Stimulated activated memory B cell treated with anti-CD40 and anti-IgM and Interleukin-4, amounts not matched to agents 10 μg/mL and 1 μg/mL and 100 μg/mL, for 72 hours (primary cell): Measurements from ENCODE around the gene COMMD1.
"Not testable (repeated sequence)": the region's sequence is repeated elsewhere in the genome, so short reads cannot be mapped to it uniquely, and the experiment has no call there.

Experiments
- ATAC-seq: fragments of 150-1000 bp; cut with Tn5 transposase; 2 replicates; pipeline ENCODE4 v1.10.0; 2021
- H3K27ac Mint-ChIP-seq: one replicate; pipeline ENCODE4 v1.8.0; 2022; ENCODE audit warnings: mild to moderate bottlenecking, mixed read lengths
- H3K27me3 Mint-ChIP-seq: one replicate; pipeline ENCODE4 v1.8.0; 2022; ENCODE audit warnings: mixed read lengths
- H3K36me3 Mint-ChIP-seq: one replicate; pipeline ENCODE4 v1.8.0; 2022; ENCODE audit warnings: mixed read lengths
- H3K4me1 Mint-ChIP-seq: one replicate; pipeline ENCODE4 v1.8.0; 2022; ENCODE audit warnings: mixed read lengths
- H3K4me3 Mint-ChIP-seq: one replicate; pipeline ENCODE4 v1.8.0; 2022; ENCODE audit warnings: mild to moderate bottlenecking, moderate library complexity, mixed read lengths
- H3K9me3 Mint-ChIP-seq: one replicate; pipeline ENCODE4 v1.8.0; 2022; ENCODE audit warnings: mixed read lengths

The COMMD1 gene

DNA sequence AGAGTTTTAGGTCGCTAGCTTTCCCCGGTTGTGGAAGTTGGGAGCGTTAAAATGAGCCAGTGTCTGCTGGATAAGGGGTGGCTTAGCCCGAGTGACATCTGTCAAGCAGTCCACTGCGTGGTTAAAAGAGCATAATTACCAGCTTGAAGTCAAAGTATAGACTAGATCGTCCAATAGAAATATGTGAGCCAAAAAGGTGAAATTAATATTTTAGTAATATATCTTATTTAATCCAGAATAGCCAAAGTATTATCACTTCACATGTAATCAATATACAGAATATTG lies 654 bp downstream of the COMMD1 start:
- H3K4me1 Mint-ChIP-seq, result peaks cover 27% of the 10 kb centered on the region
- H3K4me3 Mint-ChIP-seq, result peak overlapping the region; percentile 100
- peak; percentile 6 for ATAC-seq
- H3K27me3 Mint-ChIP-seq, result no peaks in the 10 kb centered on the region
- H3K27ac Mint-ChIP-seq, result peak overlapping the region; percentile 94
- H3K9me3 Mint-ChIP-seq, result no peaks in the 10 kb centered on the region
- no peaks in the 10 kb centered on the region for H3K36me3 Mint-ChIP-seq

DNA sequence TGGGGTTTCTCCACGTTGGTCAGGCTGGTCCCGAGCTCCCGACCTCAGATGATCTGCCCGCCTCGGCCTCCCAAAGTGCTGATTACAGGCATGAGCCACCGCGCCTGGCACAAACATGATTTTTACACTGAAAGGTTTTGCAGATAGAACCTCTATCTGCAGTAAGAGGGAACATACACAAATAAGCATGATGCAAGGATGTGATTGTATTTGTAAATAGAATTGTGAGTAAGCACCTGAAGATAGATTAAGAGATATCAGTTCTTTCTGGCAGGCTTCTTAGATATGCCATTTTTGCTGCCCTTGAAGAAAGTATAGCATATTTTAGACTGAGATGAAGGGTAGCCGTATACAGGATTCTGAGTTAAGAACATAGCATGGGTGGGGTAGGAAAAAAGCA lies 3.6 kb downstream of the COMMD1 start:
- Mint-ChIP-seq H3K36me3 (peaks cover 5% of the 10 kb centered on the region), H3K9me3 (no peaks in the 10 kb centered on the region), H3K4me3 (no peak overlapping the region), H3K27me3 (no peaks in the 10 kb centered on the region), H3K27ac (no peak overlapping the region), H3K4me1 (peaks cover 27% of the 10 kb centered on the region)
- no peak for ATAC-seq

DNA sequence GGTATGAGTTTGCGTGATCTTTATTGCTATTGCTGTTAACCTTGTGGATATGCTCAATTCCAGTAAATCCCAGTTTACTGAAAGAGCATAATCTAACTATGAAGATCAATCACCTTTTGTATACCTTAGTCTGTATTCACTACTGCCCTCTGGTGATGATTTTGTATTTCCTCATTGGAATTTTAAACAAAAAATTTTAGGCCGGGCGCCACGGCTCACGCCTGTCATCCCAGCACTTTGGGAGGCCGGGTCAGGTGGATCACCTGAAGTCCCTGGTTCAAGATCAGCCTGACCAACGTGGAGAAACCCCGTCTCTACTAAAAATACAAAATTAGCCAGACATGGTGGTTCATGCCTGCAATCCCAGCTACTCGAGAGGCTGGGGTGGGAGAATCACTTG lies 5.1 kb downstream of the COMMD1 start:
- Mint-ChIP-seq H3K9me3 (no peaks in the 10 kb centered on the region), H3K27ac (no peak overlapping the region), H3K36me3 (peaks cover 5% of the 10 kb centered on the region), H3K27me3 (no peaks in the 10 kb centered on the region), H3K4me1 (peaks cover 27% of the 10 kb centered on the region), H3K4me3 (no peak overlapping the region)
- ATAC-seq, result no peak

DNA sequence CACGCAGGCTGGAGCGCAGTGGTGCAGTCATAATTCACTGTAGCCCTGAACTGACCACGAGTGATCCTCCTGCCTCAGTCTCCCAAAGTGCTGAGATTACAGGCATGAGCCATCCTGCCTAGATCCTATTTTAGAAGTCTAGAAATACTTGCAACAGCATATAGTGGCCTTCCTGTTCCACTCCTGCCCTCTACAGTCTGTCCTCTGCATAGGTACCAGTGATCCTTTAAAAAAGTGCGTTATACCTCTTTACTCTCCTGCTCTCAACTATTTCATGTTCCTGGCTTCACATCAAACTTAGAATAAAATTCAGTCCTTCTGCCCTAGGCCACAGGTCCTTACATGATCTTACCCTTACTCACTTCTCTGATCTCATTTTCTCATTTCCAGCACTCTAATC lies 6.0 kb downstream of the COMMD1 start:
- peaks cover 27% of the 10 kb centered on the region for H3K4me1 Mint-ChIP-seq
- ATAC-seq, result no peak
- H3K27ac Mint-ChIP-seq, result no peak overlapping the region
- H3K36me3 Mint-ChIP-seq, result peaks cover 5% of the 10 kb centered on the region
- no peak overlapping the region for H3K4me3 Mint-ChIP-seq
- H3K9me3 Mint-ChIP-seq, result no peaks in the 10 kb centered on the region
- H3K27me3 Mint-ChIP-seq, result no peaks in the 10 kb centered on the region

DNA sequence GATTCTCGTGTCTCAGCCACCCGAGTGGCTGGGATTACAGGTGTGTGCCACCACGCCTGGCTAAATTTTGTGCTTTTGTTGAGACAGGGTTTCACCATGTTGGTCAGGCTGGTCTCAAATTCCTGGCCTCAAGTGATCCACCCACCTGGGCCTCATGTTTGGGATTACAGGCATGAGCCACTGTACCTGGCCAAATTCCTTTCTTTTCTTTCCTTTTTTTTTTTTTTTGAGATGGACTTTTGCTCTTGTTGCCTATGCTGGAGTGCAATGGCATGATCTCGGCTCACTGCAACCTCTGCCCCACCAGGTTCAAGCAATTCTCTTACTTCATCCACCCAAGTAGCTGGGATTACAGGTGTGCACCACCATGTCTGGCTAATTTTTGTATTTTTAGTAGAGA lies 9.3 kb downstream of the COMMD1 start:
- H3K4me1 Mint-ChIP-seq, H3K27ac Mint-ChIP-seq, H3K9me3 Mint-ChIP-seq, H3K27me3 Mint-ChIP-seq, H3K4me3 Mint-ChIP-seq, H3K36me3 Mint-ChIP-seq, ATAC-seq: not testable (repeated sequence)

DNA sequence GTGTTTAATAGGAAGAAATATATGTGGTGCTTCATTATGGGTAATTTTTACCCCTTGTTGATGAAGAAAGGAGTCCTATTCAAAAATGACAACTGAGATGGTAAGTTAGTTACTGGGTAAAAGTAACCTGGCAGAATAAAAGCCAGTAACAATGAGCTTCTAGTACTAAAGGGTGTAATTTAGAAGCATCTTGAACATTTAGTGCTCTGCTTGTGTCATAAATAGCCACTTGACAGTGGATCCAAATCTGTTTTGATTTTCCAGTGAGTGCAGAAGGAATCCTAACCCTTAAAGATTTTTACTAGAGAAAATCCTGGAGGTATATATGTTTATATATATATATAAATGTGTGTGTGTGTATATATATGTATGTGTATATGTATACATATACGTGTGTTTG lies 15.1 kb downstream of the COMMD1 start:
- H3K4me3 Mint-ChIP-seq, result no peak overlapping the region
- H3K9me3 Mint-ChIP-seq, result no peaks in the 10 kb centered on the region
- ATAC-seq, result no peak

DNA sequence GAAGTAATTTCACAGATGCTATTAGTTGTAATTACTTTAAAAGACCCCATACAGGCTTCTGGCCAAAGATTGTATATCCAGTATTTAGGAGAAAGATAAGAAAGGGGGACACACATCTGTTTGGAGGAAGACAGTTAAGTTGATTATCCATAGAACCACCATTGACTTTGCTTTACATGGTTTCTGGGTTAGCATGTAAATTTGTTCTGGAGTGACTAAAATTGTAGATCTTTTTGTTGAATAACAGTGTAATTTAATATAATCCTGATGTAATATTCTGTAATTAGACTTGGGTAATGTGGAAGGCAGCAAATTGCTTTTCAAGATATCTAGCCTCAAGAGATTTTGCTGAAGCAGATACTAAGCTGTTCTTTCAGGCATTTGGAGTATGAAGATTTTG lies 17.2 kb downstream of the COMMD1 start:
- no peak overlapping the region for H3K27ac Mint-ChIP-seq
- no peak for ATAC-seq
- H3K4me1 Mint-ChIP-seq, result no peaks in the 10 kb centered on the region
- peaks cover 31% of the 10 kb centered on the region for H3K36me3 Mint-ChIP-seq
- no peak overlapping the region for H3K4me3 Mint-ChIP-seq
- H3K9me3 Mint-ChIP-seq, result no peaks in the 10 kb centered on the region
- H3K27me3 Mint-ChIP-seq, result no peaks in the 10 kb centered on the region

More for the DNA sequence above, 15.1 kb downstream of the COMMD1 start:
- peaks cover 23% of the 10 kb centered on the region for H3K36me3 Mint-ChIP-seq
- no peak overlapping the region for H3K27ac Mint-ChIP-seq
- H3K4me1 Mint-ChIP-seq, result no peaks in the 10 kb centered on the region
- no peaks in the 10 kb centered on the region for H3K27me3 Mint-ChIP-seq

DNA sequence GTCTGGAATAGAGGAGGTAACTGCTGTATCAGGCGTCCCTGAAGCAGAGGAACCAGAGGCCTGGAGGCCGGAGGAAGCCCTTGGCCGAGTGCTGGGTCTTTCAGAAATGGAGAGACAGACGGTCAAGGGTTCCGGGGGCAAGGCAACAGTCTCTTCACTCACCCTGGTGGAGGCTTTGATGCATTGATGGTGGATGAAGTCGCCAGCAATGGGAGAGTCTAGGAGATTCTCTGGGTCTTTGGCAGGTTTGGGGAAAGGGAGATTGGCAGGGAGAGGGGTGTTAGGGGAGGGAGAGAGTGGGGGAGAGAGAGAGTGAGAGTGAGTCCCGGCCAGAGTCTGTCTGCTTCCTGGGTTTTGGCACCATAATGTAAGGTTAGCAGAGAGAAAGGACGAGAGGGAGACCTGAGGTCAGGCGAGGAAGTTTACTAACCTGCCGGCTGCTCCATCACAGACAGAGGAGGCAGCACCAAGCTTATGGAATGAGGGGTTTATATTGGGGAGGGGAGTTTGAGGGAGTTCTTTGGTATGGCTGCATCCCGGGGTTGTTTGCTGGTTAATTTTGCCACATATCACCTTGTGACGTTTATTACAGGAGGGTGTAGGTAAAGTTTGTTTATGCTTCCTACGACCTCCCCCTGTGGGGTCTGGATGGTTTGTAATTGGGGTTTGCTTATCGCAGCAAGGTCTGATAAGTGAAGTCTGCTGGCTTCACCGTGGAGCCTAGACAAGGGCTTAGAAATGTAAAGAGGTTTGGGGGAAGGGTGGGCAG lies 19.6 kb downstream of the COMMD1 start:
- Mint-ChIP-seq H3K4me3 (no peak overlapping the region), H3K36me3 (peaks cover 42% of the 10 kb centered on the region), H3K9me3 (no peaks in the 10 kb centered on the region), H3K27ac (no peak overlapping the region), H3K27me3 (no peaks in the 10 kb centered on the region), H3K4me1 (no peaks in the 10 kb centered on the region)
- ATAC-seq, result no peak

DNA sequence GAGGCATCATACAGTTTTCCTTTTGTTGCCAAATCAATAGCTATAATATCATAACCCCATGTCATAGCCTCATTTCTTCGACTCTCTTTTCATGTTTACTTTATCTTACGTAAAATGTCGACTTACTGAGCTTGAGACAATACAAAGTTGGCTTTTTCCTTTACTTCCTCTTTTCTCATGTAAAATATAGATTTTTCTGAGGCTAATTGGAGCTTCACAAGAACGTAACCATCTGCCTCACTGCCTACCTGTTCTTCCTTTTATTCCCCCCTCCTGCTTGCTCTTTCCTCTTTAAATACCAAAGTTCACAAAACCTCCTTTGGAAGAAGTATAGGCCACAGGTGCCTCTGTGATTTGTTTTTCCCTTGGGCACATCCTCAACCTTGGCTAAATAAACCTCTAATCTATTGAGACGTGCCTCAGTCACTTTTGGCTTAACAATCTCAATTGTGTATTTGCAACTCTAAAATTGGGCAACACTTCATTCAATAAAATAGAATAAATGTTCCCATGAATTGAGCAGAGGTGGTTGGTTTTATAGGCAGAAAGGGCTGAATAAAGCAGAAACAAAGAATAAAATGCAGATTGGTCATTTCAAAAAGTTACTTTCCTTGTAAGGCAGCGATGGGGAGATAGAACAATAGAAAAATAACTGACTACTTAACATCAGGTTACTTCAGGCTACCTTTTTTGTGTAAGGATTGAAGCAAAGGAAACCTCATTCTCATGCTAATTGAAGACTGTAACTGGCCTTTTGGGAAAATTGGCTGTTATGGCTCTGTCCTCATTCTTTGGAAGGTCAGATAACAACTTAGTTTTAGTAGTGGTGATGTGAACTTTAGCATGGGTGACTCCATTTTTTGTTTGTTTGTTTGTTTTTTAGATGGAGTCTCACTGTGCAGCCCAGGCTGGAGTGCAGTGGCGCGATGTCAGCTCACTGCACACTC lies 21.3 kb downstream of the COMMD1 start:
- Mint-ChIP-seq H3K27me3 (no peaks in the 10 kb centered on the region), H3K4me3 (no peak overlapping the region), H3K9me3 (no peaks in the 10 kb centered on the region), H3K27ac (no peak overlapping the region), H3K4me1 (no peaks in the 10 kb centered on the region), H3K36me3 (peaks cover 47% of the 10 kb centered on the region)
- ATAC-seq, result no peak

DNA sequence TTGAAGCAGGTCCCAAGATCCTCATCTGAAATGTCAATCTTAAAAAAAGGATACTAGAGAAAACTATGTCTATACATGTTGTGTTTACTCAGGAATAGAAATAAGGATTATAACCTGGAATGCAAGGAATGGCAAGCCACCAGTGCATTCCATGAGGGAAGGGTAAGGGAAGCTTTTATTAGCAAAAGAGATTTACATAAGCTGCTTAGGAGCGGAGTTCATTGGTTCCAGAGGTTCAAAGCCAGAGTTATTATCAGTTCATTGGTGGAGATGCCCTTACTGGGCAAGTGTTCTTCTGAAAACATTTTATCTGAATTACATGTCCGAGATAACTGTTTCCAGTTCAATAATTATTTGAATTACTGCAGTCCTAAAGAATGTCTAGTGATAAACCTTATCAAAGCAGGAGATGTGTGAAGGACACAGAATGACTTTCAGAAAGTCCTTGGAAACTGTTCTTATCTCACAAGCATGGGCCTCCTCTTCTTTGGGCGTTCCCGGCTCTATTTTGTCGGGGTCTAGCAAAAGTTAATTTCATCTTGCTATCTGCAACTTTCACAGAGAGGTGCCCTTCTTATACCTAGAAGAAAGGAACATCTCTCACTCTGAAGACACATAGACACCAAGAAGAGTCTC lies 23.5 kb downstream of the COMMD1 start:
- Mint-ChIP-seq H3K36me3 (peaks cover 53% of the 10 kb centered on the region), H3K9me3 (no peaks in the 10 kb centered on the region), H3K27me3 (no peaks in the 10 kb centered on the region), H3K27ac (no peak overlapping the region), H3K4me3 (no peak overlapping the region), H3K4me1 (no peaks in the 10 kb centered on the region)
- no peak for ATAC-seq

DNA sequence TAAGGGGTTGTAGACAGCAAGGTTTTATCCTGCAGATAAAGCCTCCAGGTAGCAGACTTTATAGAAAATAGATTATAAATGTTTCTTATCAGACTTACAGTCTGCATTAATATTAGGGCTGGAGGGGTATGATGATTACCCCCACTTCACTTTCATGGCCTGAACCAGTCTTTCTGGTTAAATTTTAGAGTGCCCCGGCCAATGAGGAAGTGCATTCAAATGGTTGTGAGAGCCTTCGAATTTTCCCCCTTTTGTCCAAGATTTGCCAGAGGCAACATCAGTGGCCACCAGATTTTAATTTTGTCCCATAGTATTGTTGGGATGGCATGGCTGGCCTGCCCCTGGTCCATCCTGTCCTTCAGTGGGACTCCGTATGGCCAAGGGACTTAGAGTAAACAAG lies 31.6 kb downstream of the COMMD1 start:
- no peak for ATAC-seq
- Mint-ChIP-seq H3K36me3 (peaks cover 26% of the 10 kb centered on the region), H3K4me1 (no peaks in the 10 kb centered on the region), H3K27ac (no peak overlapping the region), H3K9me3 (no peaks in the 10 kb centered on the region), H3K4me3 (no peak overlapping the region), H3K27me3 (no peaks in the 10 kb centered on the region)

DNA sequence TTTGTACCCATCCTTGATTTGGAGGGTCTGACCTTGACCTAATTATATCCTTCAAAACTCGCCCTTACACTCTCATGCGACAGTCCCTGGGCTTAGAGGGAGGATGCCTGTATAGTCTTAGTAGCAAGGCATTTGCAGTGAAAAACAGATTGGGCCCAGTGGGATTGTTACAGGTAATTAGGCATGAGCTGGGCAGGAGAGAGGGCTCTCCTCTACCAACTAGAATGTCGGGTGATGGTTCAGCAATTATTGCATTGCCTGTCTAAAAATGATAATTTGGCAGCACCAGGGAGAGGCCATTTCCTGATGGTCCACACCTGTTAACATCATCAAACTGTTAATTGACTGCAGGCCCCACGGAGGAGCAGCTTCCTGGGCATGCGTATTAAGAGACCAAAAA lies 32.4 kb downstream of the COMMD1 start:
- H3K4me1 Mint-ChIP-seq, result no peaks in the 10 kb centered on the region
- no peak overlapping the region for H3K4me3 Mint-ChIP-seq
- peaks cover 18% of the 10 kb centered on the region for H3K36me3 Mint-ChIP-seq
- H3K27ac Mint-ChIP-seq, result no peak overlapping the region
- no peak for ATAC-seq
- no peaks in the 10 kb centered on the region for H3K9me3 Mint-ChIP-seq
- H3K27me3 Mint-ChIP-seq, result no peaks in the 10 kb centered on the region

DNA sequence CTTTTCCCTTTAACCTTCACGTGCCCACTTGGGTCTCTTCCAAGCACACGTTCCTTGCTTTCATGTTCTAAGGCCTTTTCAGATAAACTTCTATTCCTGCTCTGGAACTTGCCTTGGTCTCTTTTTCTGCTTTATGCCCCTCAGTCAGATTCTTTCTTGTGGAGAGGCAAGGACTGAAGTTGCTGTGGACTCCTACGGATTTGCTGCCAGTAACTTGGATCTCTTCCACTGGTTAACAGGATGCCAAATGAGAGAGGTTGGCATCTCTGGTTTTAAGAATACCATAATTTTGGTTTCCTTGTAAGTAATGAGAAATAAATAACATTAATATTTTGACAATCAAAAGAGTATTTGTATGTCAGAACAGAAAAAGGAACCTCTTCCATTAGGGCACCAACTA lies 33.0 kb downstream of the COMMD1 start:
- Mint-ChIP-seq H3K36me3 (peaks cover 14% of the 10 kb centered on the region), H3K27me3 (no peaks in the 10 kb centered on the region), H3K4me1 (peaks cover 5% of the 10 kb centered on the region), H3K9me3 (no peaks in the 10 kb centered on the region), H3K27ac (no peak overlapping the region), H3K4me3 (no peak overlapping the region)
- ATAC-seq, result no peak

DNA sequence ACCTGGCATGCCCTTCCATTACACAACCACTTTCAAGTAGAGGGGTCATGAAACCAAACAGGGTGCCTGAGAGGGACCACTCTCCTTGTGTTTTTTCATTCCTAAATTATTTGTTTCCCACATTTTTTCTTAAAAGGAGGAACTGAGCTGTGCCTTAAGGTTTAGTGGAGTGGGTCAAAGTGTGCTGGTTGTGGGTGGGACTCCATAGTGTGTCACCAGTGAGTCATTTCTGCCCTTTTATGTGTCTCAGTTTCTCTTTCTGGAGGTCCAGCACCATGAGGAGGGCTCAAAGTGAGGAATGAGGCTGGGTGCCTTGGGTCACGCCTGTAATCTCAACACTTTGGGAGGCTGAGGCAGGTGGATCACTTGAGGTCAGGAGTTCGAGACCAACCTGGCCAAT lies 37.8 kb downstream of the COMMD1 start:
- H3K4me1 Mint-ChIP-seq, result peaks cover 5% of the 10 kb centered on the region
- H3K36me3 Mint-ChIP-seq, result peaks cover 6% of the 10 kb centered on the region
- no peak overlapping the region for H3K4me3 Mint-ChIP-seq
- no peak overlapping the region for H3K27ac Mint-ChIP-seq
- no peaks in the 10 kb centered on the region for H3K9me3 Mint-ChIP-seq
- no peaks in the 10 kb centered on the region for H3K27me3 Mint-ChIP-seq
- ATAC-seq, result no peak

DNA sequence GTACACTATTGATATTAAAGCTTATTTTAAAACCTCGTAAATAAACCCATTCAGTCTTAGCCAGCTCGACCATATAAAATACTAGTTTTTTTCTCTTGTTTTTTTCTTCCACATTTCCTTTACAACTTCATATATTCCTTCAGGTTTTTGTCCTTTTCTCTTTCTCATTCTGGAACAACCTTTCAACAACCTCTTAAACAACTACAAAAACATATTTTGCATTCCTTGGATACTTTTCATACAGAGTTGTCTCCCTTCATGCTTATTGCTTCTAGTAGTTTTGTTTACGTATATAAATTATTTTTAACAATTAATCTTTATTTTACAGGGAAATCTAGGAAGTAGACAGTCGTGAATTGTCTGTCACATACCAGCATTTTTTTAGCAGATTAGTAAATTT lies 41.2 kb downstream of the COMMD1 start:
- H3K36me3 Mint-ChIP-seq, result peaks cover 32% of the 10 kb centered on the region
- H3K27me3 Mint-ChIP-seq, result no peaks in the 10 kb centered on the region
- H3K27ac Mint-ChIP-seq, result no peak overlapping the region
- no peak for ATAC-seq
- H3K9me3 Mint-ChIP-seq, result peaks cover 4% of the 10 kb centered on the region
- no peak overlapping the region for H3K4me3 Mint-ChIP-seq
- H3K4me1 Mint-ChIP-seq, result peaks cover 19% of the 10 kb centered on the region
